BE2C (cell line): Measurements from ENCODE around the gene SLC39A2.

ENCODE experiments used
- DNase-seq: peaks from one replicate; pipeline ENCODE4 v3.0.0-alpha.2; 2020
- H3K27me3 ChIP-seq: fragments of 250-450 bp; sonication (Bioruptor Pico); 2 replicates; pipeline ENCODE4 v1.5.1; 2020; ENCODE audit warnings: mild to moderate bottlenecking
- H3K36me3 ChIP-seq: fragments of 250-450 bp; sonication (Bioruptor Pico); 2 replicates; pipeline ENCODE4 v1.5.1; 2020; ENCODE audit warnings: mild to moderate bottlenecking
- H3K4me1 ChIP-seq: fragments of 250-450 bp; sonication (Bioruptor Pico); 2 replicates; pipeline ENCODE4 v1.5.1; 2020
- H3K4me3 ChIP-seq: 2 replicates; pipeline ENCODE4 v1.5.1; 2011; ENCODE audit warnings: low read depth, low read length
- H3K9me3 ChIP-seq: fragments of 250-450 bp; sonication (Bioruptor Pico); 2 replicates; pipeline ENCODE4 v1.5.1; 2020
- TF ChIP-seq, protein P1 (sequence below): IDR thresholded peaks from 2 replicates; pipeline ENCODE4 v1.5.1; 2012; ENCODE audit warnings: mild to moderate bottlenecking, low read depth, low read length

The SLC39A2 gene

DNA sequence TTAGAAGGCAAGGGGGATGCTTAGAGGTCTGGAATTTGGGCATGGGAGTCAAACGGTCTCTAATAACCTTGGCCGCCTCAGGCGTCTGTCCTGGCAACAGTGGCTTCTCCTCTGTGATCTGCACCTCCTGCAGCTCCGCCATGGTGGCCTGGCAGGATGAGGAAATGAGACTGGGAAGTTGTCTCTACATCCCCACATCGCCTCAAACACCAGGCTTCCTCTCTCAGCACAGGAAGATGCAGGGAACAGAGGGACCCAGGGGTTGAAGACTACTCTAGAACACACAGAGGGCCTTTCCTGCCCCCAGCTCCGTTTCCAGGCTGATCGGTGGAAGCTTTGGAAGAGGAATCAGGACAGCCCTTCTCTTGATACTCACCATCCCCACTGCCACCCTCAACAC is 24.1 kb downstream of the SLC39A2 start:
- no peaks in the 10 kb centered on the region for H3K36me3 ChIP-seq
- H3K9me3 ChIP-seq = no peaks in the 10 kb centered on the region
- no peak for DNase-seq
- H3K27me3 ChIP-seq = no peaks in the 10 kb centered on the region
- no peak overlapping the region for H3K4me3 ChIP-seq
- H3K4me1 ChIP-seq = no peaks in the 10 kb centered on the region
- TF ChIP-seq, protein P1, sequence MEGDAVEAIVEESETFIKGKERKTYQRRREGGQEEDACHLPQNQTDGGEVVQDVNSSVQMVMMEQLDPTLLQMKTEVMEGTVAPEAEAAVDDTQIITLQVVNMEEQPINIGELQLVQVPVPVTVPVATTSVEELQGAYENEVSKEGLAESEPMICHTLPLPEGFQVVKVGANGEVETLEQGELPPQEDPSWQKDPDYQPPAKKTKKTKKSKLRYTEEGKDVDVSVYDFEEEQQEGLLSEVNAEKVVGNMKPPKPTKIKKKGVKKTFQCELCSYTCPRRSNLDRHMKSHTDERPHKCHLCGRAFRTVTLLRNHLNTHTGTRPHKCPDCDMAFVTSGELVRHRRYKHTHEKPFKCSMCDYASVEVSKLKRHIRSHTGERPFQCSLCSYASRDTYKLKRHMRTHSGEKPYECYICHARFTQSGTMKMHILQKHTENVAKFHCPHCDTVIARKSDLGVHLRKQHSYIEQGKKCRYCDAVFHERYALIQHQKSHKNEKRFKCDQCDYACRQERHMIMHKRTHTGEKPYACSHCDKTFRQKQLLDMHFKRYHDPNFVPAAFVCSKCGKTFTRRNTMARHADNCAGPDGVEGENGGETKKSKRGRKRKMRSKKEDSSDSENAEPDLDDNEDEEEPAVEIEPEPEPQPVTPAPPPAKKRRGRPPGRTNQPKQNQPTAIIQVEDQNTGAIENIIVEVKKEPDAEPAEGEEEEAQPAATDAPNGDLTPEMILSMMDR = no peak

DNA sequence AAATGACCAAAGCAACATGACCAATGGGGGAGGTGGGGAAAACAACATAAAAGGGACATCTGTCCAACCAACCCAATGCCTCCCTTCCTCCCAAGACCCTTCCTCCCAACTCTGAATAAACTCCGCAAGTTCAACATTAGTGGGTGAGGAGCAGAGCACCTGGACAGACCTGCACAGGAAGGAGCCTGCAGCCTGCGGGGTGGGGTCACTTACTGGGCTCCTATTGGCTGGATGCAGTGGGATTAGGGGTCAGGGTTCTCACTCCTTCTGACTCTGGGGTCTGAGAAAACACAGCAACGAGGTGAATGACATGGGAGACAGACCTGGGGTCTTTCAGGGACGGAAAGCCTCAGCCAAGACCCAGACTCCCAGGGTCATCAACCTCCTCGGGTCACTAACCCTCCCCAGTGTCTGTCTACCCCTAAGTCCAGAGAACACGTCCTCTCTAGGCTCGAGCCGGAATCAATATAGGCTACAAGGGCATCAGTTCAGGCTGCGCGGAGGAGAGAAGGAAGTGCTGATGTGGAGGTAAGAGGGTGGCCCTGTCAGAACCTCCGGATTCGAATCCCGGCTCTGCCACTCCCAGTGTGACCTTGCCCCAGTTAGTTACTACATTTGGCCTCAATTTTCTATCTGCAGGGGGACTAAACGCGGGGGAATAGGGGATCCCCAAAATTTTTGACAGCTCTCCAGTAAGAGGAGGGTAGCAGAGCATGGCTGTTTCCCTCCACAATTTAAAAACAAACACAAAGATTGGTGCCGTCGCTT is 24.9 kb downstream of the SLC39A2 start:
- no peaks in the 10 kb centered on the region for H3K9me3 ChIP-seq
- TF ChIP-seq, protein P1 = no peak
- H3K36me3 ChIP-seq = no peaks in the 10 kb centered on the region
- no peak for DNase-seq
- H3K4me1 ChIP-seq = no peaks in the 10 kb centered on the region
- no peaks in the 10 kb centered on the region for H3K27me3 ChIP-seq
- peak overlapping the region; percentile 73 for H3K4me3 ChIP-seq

DNA sequence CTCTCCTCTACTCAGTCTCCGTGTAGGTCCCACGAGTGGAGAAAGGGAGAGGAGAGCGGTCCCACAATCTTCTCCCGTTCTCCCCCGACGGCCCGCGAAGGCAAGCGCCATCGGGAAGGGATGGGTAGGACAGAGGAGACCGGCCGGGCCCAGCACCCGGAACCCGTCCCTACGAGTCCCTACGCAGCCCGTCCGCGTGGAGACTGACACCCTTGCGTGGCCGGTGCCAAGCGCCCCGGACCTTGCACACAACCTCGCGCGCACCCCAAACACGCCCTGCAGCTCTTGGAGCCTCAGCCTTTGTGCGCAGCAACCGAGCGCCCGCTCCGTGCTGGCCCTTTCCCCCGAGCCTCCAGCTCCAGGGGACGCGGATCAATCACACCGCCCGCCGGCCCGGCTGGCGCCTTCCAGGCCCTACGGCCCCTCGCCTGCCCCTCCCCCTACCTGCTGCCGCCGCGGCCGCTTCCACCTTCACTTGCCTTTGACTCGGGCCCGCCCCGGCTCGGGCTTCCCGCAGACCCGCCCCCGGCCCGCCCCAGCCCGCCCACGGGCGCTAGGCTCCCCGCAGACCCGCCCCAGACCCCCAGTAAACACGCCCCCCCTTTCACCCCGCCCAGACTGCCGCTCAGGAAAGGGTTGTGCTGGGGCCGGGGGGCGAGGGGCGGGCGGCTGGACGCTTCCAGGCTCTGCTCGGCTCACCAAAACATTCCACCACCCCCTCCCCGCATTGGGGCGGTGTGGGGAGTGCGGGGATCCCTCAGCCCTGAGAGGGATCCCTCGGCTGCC is 25.7 kb downstream of the SLC39A2 start, which contains the start of gene NDRG2:
NDRG2 (minus strand) TSS at position 477 of the 786 bp plus-strand sequence. CDS start 1,746 bp downstream, outside the sequence.
- peak; percentile 87 for DNase-seq
- H3K36me3 ChIP-seq = no peaks in the 10 kb centered on the region
- H3K4me3 ChIP-seq = peak within 1 kb of the TSS; percentile 73
- no peaks in the 10 kb centered on the region for H3K4me1 ChIP-seq
- no peaks in the 10 kb centered on the region for H3K9me3 ChIP-seq
- TF ChIP-seq, protein P1 = no peak
- no peaks in the 10 kb centered on the region for H3K27me3 ChIP-seq

DNA sequence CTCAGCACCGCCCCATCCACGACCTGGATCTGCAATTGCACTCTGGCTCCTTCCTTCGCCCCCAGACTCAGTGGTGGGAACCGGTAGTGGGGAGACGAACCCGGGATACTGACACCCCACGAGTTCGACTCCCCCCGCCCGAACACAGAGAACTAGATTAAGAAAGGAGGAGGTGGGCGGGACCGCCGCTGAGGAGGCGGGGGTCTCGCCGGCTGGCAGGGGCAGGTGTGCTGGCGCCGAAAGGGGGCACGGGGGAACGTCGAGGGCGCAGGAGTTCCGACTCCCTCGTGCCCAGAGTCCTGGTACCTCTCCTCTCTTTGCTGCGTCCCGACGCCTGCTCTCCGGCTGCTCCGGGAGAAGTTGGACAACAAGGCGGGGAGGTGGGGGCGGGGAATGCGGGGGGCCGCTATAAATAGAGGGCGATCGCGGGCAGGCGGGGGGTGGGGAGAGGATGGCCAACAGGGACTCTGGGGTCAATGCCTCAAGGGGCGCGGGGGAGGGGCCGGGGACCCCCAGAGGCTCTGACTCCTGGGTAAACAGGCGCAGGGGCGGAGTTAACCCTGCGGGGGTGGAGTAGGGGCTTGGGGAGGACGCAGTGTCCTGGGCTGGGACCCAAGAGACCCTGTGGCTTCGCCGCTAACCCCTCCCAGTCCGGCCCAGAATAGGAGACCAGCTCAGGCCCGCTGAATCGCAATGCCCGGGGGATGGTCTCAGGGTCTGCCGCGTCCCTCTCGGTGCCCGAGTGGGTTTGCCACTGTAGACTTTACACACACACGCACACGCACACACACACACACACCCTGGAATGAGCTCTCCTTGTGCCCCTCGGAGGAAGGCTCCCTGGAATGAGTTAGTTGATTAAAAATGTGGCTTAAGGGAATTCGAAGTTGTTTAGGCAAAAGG is 26.5 kb downstream of the SLC39A2 start:
- TF ChIP-seq, protein P1 = no peak
- H3K36me3 ChIP-seq = no peaks in the 10 kb centered on the region
- H3K4me1 ChIP-seq = no peaks in the 10 kb centered on the region
- DNase-seq = no peak
- H3K4me3 ChIP-seq = peak overlapping the region; percentile 73
- H3K27me3 ChIP-seq = no peaks in the 10 kb centered on the region
- H3K9me3 ChIP-seq = no peaks in the 10 kb centered on the region

DNA sequence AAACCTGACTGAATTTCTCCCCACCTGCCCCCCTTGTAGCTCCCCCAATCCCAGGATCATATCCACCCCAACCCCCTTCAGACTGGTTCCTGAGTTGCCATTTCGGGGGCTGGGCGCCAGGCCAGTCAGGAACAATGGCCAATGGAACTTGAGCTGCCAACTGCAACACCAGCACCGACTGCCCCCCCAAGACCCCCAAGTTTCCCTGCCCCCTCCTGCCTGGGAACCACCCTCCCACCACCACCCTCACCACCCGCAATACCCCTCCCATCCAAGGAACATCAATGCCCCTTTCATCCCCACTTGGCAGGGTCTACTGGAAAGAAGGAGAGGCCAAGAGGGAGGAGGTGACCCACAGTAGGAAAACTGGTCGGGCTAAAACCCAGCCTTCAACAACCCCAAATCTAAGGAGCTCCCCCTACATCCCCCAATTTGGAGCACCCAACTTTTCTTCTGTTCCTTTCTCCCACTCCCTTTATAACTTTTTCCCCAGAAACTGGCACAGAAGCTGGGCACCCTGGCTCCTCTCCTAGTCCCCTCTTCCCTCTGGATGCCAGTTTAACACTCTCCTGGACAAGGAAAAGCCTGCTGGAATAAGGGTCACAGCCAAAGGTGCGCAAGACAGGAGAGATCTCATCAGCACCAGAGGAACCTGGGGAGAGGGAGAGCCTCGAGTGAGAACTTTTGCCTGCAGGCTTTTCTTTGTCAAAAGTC is 27.3 kb downstream of the SLC39A2 start:
- no peak for DNase-seq
- TF ChIP-seq, protein P1 = no peak
- Histone ChIP-seq H3K9me3 (no peaks in the 10 kb centered on the region), H3K36me3 (no peaks in the 10 kb centered on the region), H3K4me1 (no peaks in the 10 kb centered on the region), H3K4me3 (no peak overlapping the region), H3K27me3 (no peaks in the 10 kb centered on the region)
